Upper lobe of left lung (tissue), 6 donors: ENCODE results near the gene MUC5AC. TPM values are rescaled to one million over a fixed set of nuclear protein-coding genes. Genes with fewer than 3 reads are reported as not detected.

ENCODE experiments used
- ATAC-seq, 2 donors: fragments of 200-7000 bp; cut with Tn5 transposase; one replicate each; pipeline ENCODE4 v1.9.1; 2022; ENCODE audit warnings: mild to moderate bottlenecking in 2 of 2, moderate library complexity in 2 of 2; ENCODE audit not compliant: low FRiP score in 2 of 2
- DNase-seq, 2 donors: peaks; one replicate each; pipeline ENCODE4 v3.0.0-alpha.2; 2019 to 2020
- H3K27ac ChIP-seq, 4 donors: fragments of 200-600 bp; sonication (generic); one replicate each; pipeline ENCODE4 v1.5.1; 2016 to 2019
- H3K27me3 ChIP-seq, 4 donors: fragments of 200-600 bp; sonication (generic); one replicate each; pipeline ENCODE4 v1.5.1; 2017 to 2019
- H3K36me3 ChIP-seq, 4 donors: fragments of 200-600 bp; sonication (generic); one replicate each; pipeline ENCODE4 v1.5.1; 2016 to 2019
- H3K4me1 ChIP-seq, 4 donors: fragments of 200-600 bp; sonication (generic); one replicate each; pipeline ENCODE4 v1.5.1; 2018 to 2019
- H3K4me3 ChIP-seq, 4 donors: fragments of 200-600 bp; sonication (generic); one replicate each; pipeline ENCODE4 v1.5.1; 2017 to 2019; ENCODE audit warnings: mild to moderate bottlenecking in 2 of 4, moderate library complexity in 1 of 4
- H3K9me3 ChIP-seq, 4 donors: fragments of 200-600 bp; sonication (generic); one replicate each; pipeline ENCODE4 v1.5.1; 2018 to 2019
- CTCF ChIP-seq, 6 experiments: fragments of 450-650 bp in 4 of 6; fragments of 200-600 bp in 2 of 6; sonication (generic) in 2 of 6; IDR thresholded peaks; one replicate each; pipeline ENCODE4 v1.5.1; 2016 to 2019; ENCODE audit warnings: antibody characterized with exemption in 6 of 6
- EP300 ChIP-seq, 4 donors: sonication (generic); formaldehyde crosslinking; IDR thresholded peaks; one replicate each; pipeline ENCODE4 v1.5.1; 2017; ENCODE audit warnings: antibody characterized with exemption in 4 of 4, control low read depth in 2 of 4
- POLR2A ChIP-seq, 4 donors: fragments of 450-650 bp; IDR thresholded peaks; one replicate each; pipeline ENCODE4 v1.5.1; 2016 to 2017; ENCODE audit warnings: antibody characterized with exemption in 4 of 4, mild to moderate bottlenecking in 2 of 4
- POLR2AphosphoS5 ChIP-seq, 2 donors: sonication (generic); formaldehyde crosslinking; IDR thresholded peaks; one replicate each; pipeline ENCODE4 v1.5.1; 2017; ENCODE audit warnings: antibody characterized with exemption in 2 of 2
- WGBS, 2 donors: methylation state at CpG; one replicate each; pipeline ENCODE4 v1.1.5; 2017 to 2018; 5-methylcytosine and 5-hydroxymethylcytosine counted together
- total RNA-seq, 6 donors: library from RNA; depleted of rRNA in 4 of 6; stranded (reverse); fragments of >200 nt in 4 of 6; gene quantifications; one replicate each; pipeline versions ENCODE4 v1.1.0 to v1.2.1, GENCODE V29; 2016 to 2021
- donor health status: DM: no; HTN: no; CAD: no; lungs with moderate emphysema.
- donor health status: DM: no; HTN: yes; CAD: no; lungs with severe emphysema.

The MUC5AC gene
- total RNA-seq, 6 donors from 2014 or later: under 0.01 to 7.3 (median 0.78) TPM; not detected in 1

- DNase-seq (peak in 1 of 2 donors; percentile 78), ATAC-seq (no peak)
- Histone ChIP-seq H3K27me3 (no peaks in the 10 kb centered on the region), H3K4me1 (no peaks in the 10 kb centered on the region), H3K9me3 (no peaks in the 10 kb centered on the region), H3K4me3 (no peak overlapping the region), H3K36me3 (no peaks in the 10 kb centered on the region), H3K27ac (no peak overlapping the region)
- no peak for TF ChIP-seq POLR2AphosphoS5 (IDR thresholded peaks at IDR 0.05)
- TF ChIP-seq POLR2A (IDR thresholded peaks at IDR 0.05): no peak
- no peak for TF ChIP-seq CTCF (IDR thresholded peaks at IDR 0.05)
- TF ChIP-seq EP300 (IDR thresholded peaks at IDR 0.05): no peak
- WGBS, 2 donors: 88 to 93% methylated on average over 8 to 20 of the region's 32 CpGs
These were observed 18.7 kb downstream of the MUC5AC start for GRCh38 chr11:1176224-1177019.

GRCh38 chr11:1177020-1177770 is 19.4 kb downstream of the MUC5AC start:
- H3K27ac ChIP-seq: no peak overlapping the region
- ATAC-seq (no peak), DNase-seq (no peak)
- no peak for TF ChIP-seq POLR2AphosphoS5 (IDR thresholded peaks at IDR 0.05)
- TF ChIP-seq CTCF (IDR thresholded peaks at IDR 0.05): no peak
- TF ChIP-seq POLR2A (IDR thresholded peaks at IDR 0.05): no peak
- TF ChIP-seq EP300 (IDR thresholded peaks at IDR 0.05): no peak
- no peak overlapping the region for H3K4me3 ChIP-seq
- no peaks in the 10 kb centered on the region for H3K27me3 ChIP-seq
- no peaks in the 10 kb centered on the region for H3K4me1 ChIP-seq
- 88 to 91% methylated on average over 16 to 34 of the region's 34 CpGs for WGBS, 2 donors
- H3K9me3 ChIP-seq: no peaks in the 10 kb centered on the region
- no peaks in the 10 kb centered on the region for H3K36me3 ChIP-seq

- ATAC-seq: no peak
- H3K4me3 ChIP-seq: no peak overlapping the region
- no peaks in the 10 kb centered on the region for H3K9me3 ChIP-seq
- H3K36me3 ChIP-seq: no peaks in the 10 kb centered on the region
- TF ChIP-seq EP300 (IDR thresholded peaks at IDR 0.05) (no peak), POLR2AphosphoS5 (IDR thresholded peaks at IDR 0.05) (no peak), CTCF (IDR thresholded peaks at IDR 0.05) (no peak), POLR2A (IDR thresholded peaks at IDR 0.05) (no peak)
- H3K27me3 ChIP-seq: no peaks in the 10 kb centered on the region
- H3K27ac ChIP-seq: no peak overlapping the region
- WGBS, 2 donors: 85 to 92% methylated on average over 12 of the region's 12 CpGs
- peak in 1 of 2 donors; percentile 73 for DNase-seq
- no peaks in the 10 kb centered on the region for H3K4me1 ChIP-seq
These were observed 20.0 kb downstream of the MUC5AC start for GRCh38 chr11:1177771-1178090.

- Histone ChIP-seq H3K27ac (no peak overlapping the region), H3K9me3 (no peaks in the 10 kb centered on the region), H3K4me1 (no peaks in the 10 kb centered on the region), H3K4me3 (no peak overlapping the region), H3K36me3 (no peaks in the 10 kb centered on the region), H3K27me3 (no peaks in the 10 kb centered on the region)
- WGBS, 2 donors: 84 to 88% methylated on average over 20 to 30 of the region's 31 CpGs
- TF ChIP-seq POLR2AphosphoS5 (IDR thresholded peaks at IDR 0.05) (no peak), POLR2A (IDR thresholded peaks at IDR 0.05) (no peak), EP300 (IDR thresholded peaks at IDR 0.05) (no peak), CTCF (IDR thresholded peaks at IDR 0.05) (no peak)
- DNase-seq (peak in 1 of 2 donors; percentile 70), ATAC-seq (no peak)
These were observed 20.6 kb downstream of the MUC5AC start for GRCh38 chr11:1178201-1178885.
